ENCODE measurements around the gene KNDC1.

KNDC1 gene

GRCh38 chr10:133194151-133194550 is 34.1 kb downstream of the KNDC1 start:
- POLR2A ChIA-PET = no interaction called here
- TF ChIP-seq CTCF (IDR thresholded peaks at IDR 0.05; ENCODE audit: insufficient read depth, low read length, missing control alignments) = no peak
- CTCF ChIA-PET = no interaction called here
- H3K4me3 ChIP-seq (ENCODE audit: low read depth, low read length) = no peak overlapping the region
- no peak for DNase-seq (ENCODE audit: low read depth, low spot score)

- no peak for DNase-seq (ENCODE audit: low read depth, low spot score)
- POLR2A ChIA-PET = no interaction called here
- TF ChIP-seq CTCF (IDR thresholded peaks at IDR 0.05; ENCODE audit: insufficient read depth, low read length, missing control alignments) = no peak
- CTCF ChIA-PET = no interaction called here
- H3K4me3 ChIP-seq (ENCODE audit: low read depth, low read length) = no peak overlapping the region
Observed at GRCh38 chr10:133195096-133195495, 35.1 kb downstream of the KNDC1 start.

GRCh38 chr10:133195611-133196010 is 35.6 kb downstream of the KNDC1 start:
- TF ChIP-seq CTCF (IDR thresholded peaks at IDR 0.05; ENCODE audit: insufficient read depth, low read length, missing control alignments) = no peak
- ChIA-PET CTCF (no interaction called here), POLR2A (no interaction called here)
- H3K4me3 ChIP-seq (ENCODE audit: low read depth, low read length) = no peak overlapping the region
- no peak for DNase-seq (ENCODE audit: low read depth, low spot score)

GRCh38 chr10:133196221-133196915 is 36.3 kb downstream of the KNDC1 start:
- no peak overlapping the region for H3K4me3 ChIP-seq (ENCODE audit: low read depth, low read length)
- POLR2A ChIA-PET = no interaction called here
- TF ChIP-seq CTCF (IDR thresholded peaks at IDR 0.05; ENCODE audit: insufficient read depth, low read length, missing control alignments) = no peak
- CTCF ChIA-PET = interaction anchor here (1.1 kb wide), 1 partner anchor 133 kb away, joined by 3 read pairs; no protein-coding TSS in a partner anchor
- no peak for DNase-seq (ENCODE audit: low read depth, low spot score)

- ChIA-PET CTCF (interaction anchor here (1.1 kb wide), 1 partner anchor 133 kb away, joined by 3 read pairs; no protein-coding TSS in a partner anchor), POLR2A (no interaction called here)
- no peak for TF ChIP-seq CTCF (IDR thresholded peaks at IDR 0.05; ENCODE audit: insufficient read depth, low read length, missing control alignments)
- no peak overlapping the region for H3K4me3 ChIP-seq (ENCODE audit: low read depth, low read length)
- DNase-seq (ENCODE audit: low read depth, low spot score) = no peak
Observed at GRCh38 chr10:133196936-133197758, 37.1 kb downstream of the KNDC1 start.

GRCh38 chr10:133197786-133198185 is 37.8 kb downstream of the KNDC1 start:
- ChIA-PET CTCF (no interaction called here), POLR2A (no interaction called here)
- H3K4me3 ChIP-seq (ENCODE audit: low read depth, low read length) = no peak overlapping the region
- DNase-seq (ENCODE audit: low read depth, low spot score) = no peak
- TF ChIP-seq CTCF (IDR thresholded peaks at IDR 0.05; ENCODE audit: insufficient read depth, low read length, missing control alignments) = no peak
